Glomerular endothelial cell (primary cell): ENCODE data around the gene ADIG. TPM values are rescaled to one million over a fixed set of nuclear protein-coding genes. Genes with fewer than 3 reads are reported as not detected.

Source experiments
- DNase-seq: peaks from one replicate; pipeline ENCODE4 v3.0.0-alpha.2; 2011; ENCODE audit warnings: low read depth, low spot score; ENCODE audit errors: extremely low read depth
- total RNA-seq: library from RNA; depleted of rRNA; stranded (reverse); fragments of >200 nt; gene quantifications from 2 replicates; pipeline ENCODE4 v1.2.3, GENCODE V29; 2015

ADIG gene
- total RNA-seq = not detected in 2 replicates

- DNase-seq = no peak
These were observed at the start of gene ADIG for GRCh38 chr20:38581013-38581412. ADIG (plus strand) TSS chr20:38581197; CDS start chr20:38581251, 54 bp downstream.

GRCh38 chr20:38534756-38535155, 46.2 kb upstream of the ADIG start:
- DNase-seq = no peak

- DNase-seq = no peak
These were observed 44.7 kb upstream of the ADIG start for GRCh38 chr20:38536310-38536709.

GRCh38 chr20:38537176-38537575, 43.8 kb upstream of the ADIG start:
- DNase-seq = no peak

GRCh38 chr20:38538789-38539188, 42.2 kb upstream of the ADIG start:
- DNase-seq = no peak

GRCh38 chr20:38543014-38543906, 37.7 kb upstream of the ADIG start:
- DNase-seq = no peak

- no peak for DNase-seq
These were observed 35.2 kb upstream of the ADIG start for GRCh38 chr20:38545771-38546170.

- no peak for DNase-seq
These were observed 33.5 kb upstream of the ADIG start for GRCh38 chr20:38547288-38548085.

GRCh38 chr20:38548356-38549083, 32.5 kb upstream of the ADIG start:
- no peak for DNase-seq

GRCh38 chr20:38550274-38550673, 30.7 kb upstream of the ADIG start:
- no peak for DNase-seq

- DNase-seq = no peak
These were observed 29.9 kb upstream of the ADIG start for GRCh38 chr20:38551056-38551626.

- DNase-seq = no peak
These were observed 26.0 kb upstream of the ADIG start for GRCh38 chr20:38554986-38555385.

GRCh38 chr20:38555395-38555794, 25.6 kb upstream of the ADIG start:
- no peak for DNase-seq

GRCh38 chr20:38557174-38557573, 23.8 kb upstream of the ADIG start:
- DNase-seq = no peak

- DNase-seq = no peak
These were observed 22.2 kb upstream of the ADIG start for GRCh38 chr20:38558596-38559360.

GRCh38 chr20:38559764-38560163, 21.2 kb upstream of the ADIG start:
- no peak for DNase-seq

GRCh38 chr20:38563802-38564431, 17.1 kb upstream of the ADIG start:
- DNase-seq = no peak

- DNase-seq = no peak
These were observed 16.3 kb upstream of the ADIG start for GRCh38 chr20:38564680-38565079.

GRCh38 chr20:38566036-38566598, 14.9 kb upstream of the ADIG start:
- no peak for DNase-seq
